NCI-H187 treated with DMSO at 0.1 percent for 48 hours (cell line): ENCODE measurements around the gene FES.

Source experiments
- DNase-seq: peaks from one replicate; lab custom pipeline; 2025; lab: John Stamatoyannopoulos, UW

The FES gene

GRCh38 chr15:90876046-90876445 is 8.3 kb upstream of the FES start:
- DNase-seq = no peak

- DNase-seq = no peak
Measured at GRCh38 chr15:90876512-90877170, 7.7 kb upstream of the FES start.

GRCh38 chr15:90877315-90877714 is 7.0 kb upstream of the FES start:
- no peak for DNase-seq

GRCh38 chr15:90877996-90878395 is 6.3 kb upstream of the FES start:
- no peak for DNase-seq

GRCh38 chr15:90878660-90879059 is 5.6 kb upstream of the FES start:
- no peak for DNase-seq

- no peak for DNase-seq
Measured at GRCh38 chr15:90879730-90880366, 4.5 kb upstream of the FES start.

- no peak for DNase-seq
Measured at GRCh38 chr15:90880381-90881145, 3.7 kb upstream of the FES start.

- no peak for DNase-seq
Measured at GRCh38 chr15:90881181-90881977, 2.9 kb upstream of the FES start.

GRCh38 chr15:90881978-90882721 is 2.2 kb upstream of the FES start:
- no peak for DNase-seq

GRCh38 chr15:90882781-90883525 is 1.4 kb upstream of the FES start:
- DNase-seq = no peak

GRCh38 chr15:90883526-90883975 is 753 bp upstream of the FES start:
- no peak for DNase-seq

- DNase-seq = no peak
Measured at GRCh38 chr15:90884719-90885431, 571 bp downstream of the FES start.

GRCh38 chr15:90885432-90886290 is 1.4 kb downstream of the FES start:
- no peak for DNase-seq

- DNase-seq = no peak
Measured at GRCh38 chr15:90886291-90886614, 1.9 kb downstream of the FES start.

GRCh38 chr15:90887037-90887481 is 2.8 kb downstream of the FES start:
- DNase-seq = no peak

- DNase-seq = no peak
Measured at GRCh38 chr15:90889313-90889730, 5.0 kb downstream of the FES start.

GRCh38 chr15:90889736-90890456 is 5.6 kb downstream of the FES start:
- DNase-seq = no peak

GRCh38 chr15:90890839-90891238 is 6.5 kb downstream of the FES start:
- DNase-seq = no peak
